ENCODE data around the gene PCGF3. TPM values are rescaled to one million over a fixed set of nuclear protein-coding genes. Genes with fewer than 3 reads are reported as not detected.
A peak's percentile ranks its signal among the peaks of the same experiment; 100 is the strongest.
"Not testable (repeated sequence)": the region's sequence is repeated elsewhere in the genome, so short reads cannot be mapped to it uniquely, and the experiment has no call there.

The PCGF3 gene
- polyA plus RNA-seq, 1 experiment, result 37.2 TPM

- CTCF ChIA-PET, result no interaction called here
- Histone ChIP-seq H3K9me3 (ENCODE audit: control insufficient read depth, insufficient read depth, low read length) (no peaks in the 10 kb centered on the region; the same call in 1 of the 2 replicates), H3K27ac (ENCODE audit: low read depth, low read length) (no peak overlapping the region), H3K27me3 (ENCODE audit: control insufficient read depth, insufficient read depth, low read length) (peaks cover 5% of the 10 kb centered on the region), H3K4me3 (ENCODE audit: low read depth, low read length) (no peak overlapping the region)
- no peak for DNase-seq (ENCODE audit: low read depth, low spot score)
- POLR2A ChIA-PET, result no interaction called here
- TF ChIP-seq CTCF (IDR thresholded peaks at IDR 0.05; ENCODE audit: low read depth, low read length), result no peak
Observed at GRCh38 chr4:704198-704891, 1.3 kb upstream of the PCGF3 start.

- H3K9me3 ChIP-seq (ENCODE audit: control insufficient read depth, insufficient read depth, low read length), result no peaks in the 10 kb centered on the region; the same call in 1 of the 2 replicates
- H3K27ac ChIP-seq (ENCODE audit: low read depth, low read length), result no peak overlapping the region
- no peak for DNase-seq (ENCODE audit: low read depth, low spot score)
- POLR2A ChIA-PET, result no interaction called here
- H3K4me3 ChIP-seq (ENCODE audit: low read depth, low read length), result peak overlapping the region; percentile 62; the same call in 1 of the 2 replicates
- H3K27me3 ChIP-seq (ENCODE audit: control insufficient read depth, insufficient read depth, low read length), result peaks cover 5% of the 10 kb centered on the region
- TF ChIP-seq CTCF (IDR thresholded peaks at IDR 0.05; ENCODE audit: low read depth, low read length), result no peak
- CTCF ChIA-PET, result no interaction called here
Observed at GRCh38 chr4:704971-705277, 708 bp upstream of the PCGF3 start.

- DNase-seq (ENCODE audit: low read depth, low spot score); H3K27me3 ChIP-seq (ENCODE audit: control insufficient read depth, insufficient read depth, low read length); CTCF ChIA-PET; H3K9me3 ChIP-seq (ENCODE audit: control insufficient read depth, insufficient read depth, low read length); POLR2A ChIA-PET; H3K27ac ChIP-seq (ENCODE audit: low read depth, low read length): not testable (repeated sequence)
- H3K4me3 ChIP-seq (ENCODE audit: low read depth, low read length), result peak overlapping the region; percentile 78
Observed at GRCh38 chr4:706083-706633, 526 bp downstream of the PCGF3 start.

GRCh38 chr4:706834-707598 is 1.4 kb downstream of the PCGF3 start:
- ChIA-PET POLR2A (no interaction called here), CTCF (interaction anchor here (1.4 kb wide), 1 partner anchor 35 kb away, joined by 7 read pairs; no protein-coding TSS in a partner anchor)
- Histone ChIP-seq H3K4me3 (ENCODE audit: low read depth, low read length) (peak overlapping the region; percentile 78), H3K9me3 (ENCODE audit: control insufficient read depth, insufficient read depth, low read length) (no peaks in the 10 kb centered on the region; the same call in 1 of the 2 replicates), H3K27ac (ENCODE audit: low read depth, low read length) (no peak overlapping the region), H3K27me3 (ENCODE audit: control insufficient read depth, insufficient read depth, low read length) (peaks cover 2% of the 10 kb centered on the region)
- no peak for TF ChIP-seq CTCF (IDR thresholded peaks at IDR 0.05; ENCODE audit: low read depth, low read length)
- DNase-seq (ENCODE audit: low read depth, low spot score), result no peak

GRCh38 chr4:707929-708630 is 2.4 kb downstream of the PCGF3 start:
- no peaks in the 10 kb centered on the region for H3K27me3 ChIP-seq (ENCODE audit: control insufficient read depth, insufficient read depth, low read length)
- no peak overlapping the region for H3K27ac ChIP-seq (ENCODE audit: low read depth, low read length)
- CTCF ChIA-PET, result interaction anchor here (1.4 kb wide), 1 partner anchor 34 kb away, joined by 7 read pairs; no protein-coding TSS in a partner anchor
- no peak for DNase-seq (ENCODE audit: low read depth, low spot score)
- peak overlapping the region; percentile 15 for H3K4me3 ChIP-seq (ENCODE audit: low read depth, low read length)
- no peaks in the 10 kb centered on the region; the same call in 1 of the 2 replicates for H3K9me3 ChIP-seq (ENCODE audit: control insufficient read depth, insufficient read depth, low read length)
- no peak for TF ChIP-seq CTCF (IDR thresholded peaks at IDR 0.05; ENCODE audit: low read depth, low read length)
- POLR2A ChIA-PET, result no interaction called here

Data from AG04450 (cell line).